ENCODE data around the gene MYO9A.
"Not testable (repeated sequence)": the region's sequence is repeated elsewhere in the genome, so short reads cannot be mapped to it uniquely, and the experiment has no call there.

MYO9A gene

GRCh38 chr15:72034859-72035650 is 82.9 kb downstream of the MYO9A start:
- DNase-seq: no peak

- no peak for DNase-seq
These were observed 83.6 kb downstream of the MYO9A start for GRCh38 chr15:72034351-72034750.

GRCh38 chr15:72033711-72034110 is 84.2 kb downstream of the MYO9A start:
- no peak for DNase-seq

GRCh38 chr15:72033285-72033684 is 84.7 kb downstream of the MYO9A start:
- no peak for DNase-seq

GRCh38 chr15:72021604-72022003 is 96.3 kb downstream of the MYO9A start:
- DNase-seq: no peak

- DNase-seq: no peak
These were observed 97.2 kb downstream of the MYO9A start for GRCh38 chr15:72020799-72021198.

- DNase-seq: not testable (repeated sequence)
These were observed 103.4 kb downstream of the MYO9A start for GRCh38 chr15:72014555-72014954.

- DNase-seq: no peak
These were observed 104.2 kb downstream of the MYO9A start for GRCh38 chr15:72013703-72014102.

GRCh38 chr15:72011302-72011942 is 106.5 kb downstream of the MYO9A start:
- no peak for DNase-seq

GRCh38 chr15:72009222-72009621 is 108.7 kb downstream of the MYO9A start:
- no peak for DNase-seq

- no peak for DNase-seq
These were observed 111.6 kb downstream of the MYO9A start for GRCh38 chr15:72006382-72006781.

- DNase-seq: no peak
These were observed 112.5 kb downstream of the MYO9A start for GRCh38 chr15:72005483-72005882.

GRCh38 chr15:71999807-72000206 is 118.1 kb downstream of the MYO9A start:
- DNase-seq: no peak

GRCh38 chr15:71998717-71999116 is 119.2 kb downstream of the MYO9A start:
- DNase-seq: not testable (repeated sequence)

- DNase-seq: no peak
These were observed 120.3 kb downstream of the MYO9A start for GRCh38 chr15:71997691-71998090.

GRCh38 chr15:71975816-71976150 is 142.2 kb downstream of the MYO9A start:
- DNase-seq: no peak

- no peak for DNase-seq
These were observed 143.7 kb downstream of the MYO9A start for GRCh38 chr15:71974211-71974610.

- DNase-seq: no peak
These were observed 144.6 kb downstream of the MYO9A start for GRCh38 chr15:71973366-71973765.

- no peak for DNase-seq
These were observed 146.0 kb downstream of the MYO9A start for GRCh38 chr15:71971905-71972304.

GRCh38 chr15:71970435-71970834 is 147.5 kb downstream of the MYO9A start:
- DNase-seq: no peak

- no peak for DNase-seq
These were observed 155.4 kb downstream of the MYO9A start for GRCh38 chr15:71962537-71962936.

GRCh38 chr15:71957026-71957425 is 160.9 kb downstream of the MYO9A start:
- no peak for DNase-seq

- no peak for DNase-seq
These were observed 166.8 kb downstream of the MYO9A start for GRCh38 chr15:71951134-71951533.

GRCh38 chr15:71945012-71945411 is 172.9 kb downstream of the MYO9A start:
- DNase-seq: no peak

GRCh38 chr15:71943806-71944205 is 174.1 kb downstream of the MYO9A start:
- DNase-seq: no peak
